Neural cell (in vitro differentiated cells): Measurements from ENCODE around the gene SQSTM1. TPM values are rescaled to one million over a fixed set of nuclear protein-coding genes. Genes with fewer than 3 reads are reported as not detected.

Source experiments
- H2AFZ ChIP-seq: fragments of 200-600, 300-800 bp; sonication (generic), shearing (Covaris generic); 2 replicates; pipeline ENCODE4 v1.6.0; 2014; ENCODE audit warnings: low read depth, mild to moderate bottlenecking, antibody characterized with exemption, low read length, moderate library complexity
- H3F3A ChIP-seq: fragments of 200-600 bp; shearing (Covaris generic); 2 replicates; pipeline ENCODE4 v1.6.1; 2016; ENCODE audit warnings: mild to moderate bottlenecking, moderate library complexity, mixed read lengths, antibody characterized with exemption, low read length; ENCODE audit not compliant: insufficient read depth, poor library complexity, severe bottlenecking
- H3K27ac ChIP-seq: fragments of 200-600, 300-800 bp; sonication (generic), shearing (Covaris generic); 2 replicates; pipeline ENCODE4 v1.5.1; 2014; ENCODE audit warnings: mild to moderate bottlenecking, low read length, moderate library complexity
- H3K27me3 ChIP-seq: fragments of 300-800, 200-600 bp; sonication (generic), shearing (Covaris generic); 2 replicates; pipeline ENCODE4 v1.6.0; 2014; ENCODE audit warnings: mild to moderate bottlenecking, low read depth, low read length, moderate library complexity; ENCODE audit not compliant: insufficient read depth
- H3K36me3 ChIP-seq: fragments of 300-800, 200-600 bp; sonication (generic), shearing (Covaris generic); 2 replicates; pipeline ENCODE4 v1.5.1; 2014; ENCODE audit warnings: mild to moderate bottlenecking, antibody characterized with exemption, low read length, moderate library complexity; ENCODE audit not compliant: insufficient read depth
- H3K4me2 ChIP-seq: fragments of 300-800, 200-600 bp; sonication (generic), shearing (Covaris generic); 2 replicates; pipeline ENCODE4 v1.6.0; 2014; ENCODE audit warnings: mild to moderate bottlenecking, low read length
- H3K4me3 ChIP-seq: fragments of 300-800, 200-600 bp; sonication (generic), shearing (Covaris generic); 2 replicates; pipeline ENCODE4 v1.5.1; 2014; ENCODE audit warnings: mild to moderate bottlenecking, low read length, moderate library complexity
- H3K79me2 ChIP-seq: fragments of 200-600 bp; shearing (Covaris generic); replicated peaks from 2 replicates; pipeline ENCODE4 v1.6.0; 2014; ENCODE audit warnings: mild to moderate bottlenecking, low read length, moderate library complexity; ENCODE audit not compliant: insufficient read depth
- H3K9ac ChIP-seq: fragments of 300-800, 200-600 bp; sonication (generic), shearing (Covaris generic); 2 replicates; pipeline ENCODE4 v1.6.1; 2016; ENCODE audit warnings: mild to moderate bottlenecking, low read length, mixed read lengths
- H3K9me2 ChIP-seq: fragments of 200-600 bp; shearing (Covaris generic); 2 replicates; pipeline ENCODE4 v1.6.1; 2016; ENCODE audit warnings: mild to moderate bottlenecking, low read length, mixed read lengths; ENCODE audit not compliant: insufficient read depth
- H3K9me3 ChIP-seq: fragments of 200-600, 300-800 bp; sonication (generic), shearing (Covaris generic); 2 replicates; pipeline ENCODE4 v1.6.1; 2016; ENCODE audit warnings: mild to moderate bottlenecking, mixed run types, low read length, moderate library complexity, mixed read lengths
- H4K20me1 ChIP-seq: fragments of 200-600 bp; shearing (Covaris generic); 2 replicates; pipeline ENCODE4 v1.6.1; 2016; ENCODE audit warnings: mild to moderate bottlenecking, mixed run types; ENCODE audit not compliant: insufficient read depth
- EP300 ChIP-seq: fragments of 450-650 bp; conservative IDR thresholded peaks from 2 replicates; pipeline ENCODE4 v1.6.1; 2014; ENCODE audit warnings: antibody characterized with exemption, mild to moderate bottlenecking, moderate library complexity; ENCODE audit not compliant: poor library complexity, severe bottlenecking
- EZH2 ChIP-seq: fragments of 200-600, 300-800 bp; shearing (Covaris generic), sonication (generic); IDR thresholded peaks from 2 replicates; pipeline ENCODE4 v1.6.1; 2014; ENCODE audit warnings: antibody characterized with exemption, low read length, borderline replicate concordance, mild to moderate bottlenecking; ENCODE audit not compliant: insufficient read depth, poor library complexity, severe bottlenecking
- MXI1 ChIP-seq: fragments of 450-650 bp; conservative IDR thresholded peaks from 2 replicates; pipeline ENCODE4 v1.6.1; 2014; ENCODE audit warnings: antibody characterized with exemption, mild to moderate bottlenecking; ENCODE audit not compliant: poor library complexity, severe bottlenecking
- POLR2AphosphoS5 ChIP-seq: IDR thresholded peaks from 2 replicates; pipeline ENCODE4 v1.6.1; 2012
- RAD21 ChIP-seq: fragments of 450-650 bp; conservative IDR thresholded peaks from 2 replicates; pipeline ENCODE4 v1.6.1; 2014; ENCODE audit warnings: antibody characterized with exemption, mild to moderate bottlenecking, moderate library complexity
- REST ChIP-seq: IDR thresholded peaks from 2 replicates; pipeline ENCODE4 v1.6.1; 2012; ENCODE audit warnings: borderline replicate concordance
- SMC3 ChIP-seq: fragments of 450-650 bp; conservative IDR thresholded peaks from 2 replicates; pipeline ENCODE4 v1.6.1; 2014; ENCODE audit warnings: antibody characterized with exemption, mild to moderate bottlenecking, moderate library complexity; ENCODE audit not compliant: poor library complexity
- TAF1 ChIP-seq: IDR thresholded peaks from 2 replicates; pipeline ENCODE4 v1.6.1; 2012; ENCODE audit warnings: low read depth
- polyA plus RNA-seq: library from polyadenylated mRNA; depleted of rRNA; stranded (reverse); fragments of >200 nt; gene quantifications from 2 replicates; pipeline ENCODE4 v1.2.3, GENCODE V29; 2014
- TF ChIP-seq, protein P1 (sequence below): fragments of 450-650 bp; IDR thresholded peaks from 2 replicates; pipeline ENCODE4 v1.5.1; 2014; ENCODE audit warnings: antibody characterized with exemption, mild to moderate bottlenecking, moderate library complexity; ENCODE audit not compliant: poor library complexity, severe bottlenecking

The SQSTM1 gene
- polyA plus RNA-seq, 1 donor from 2014 or later, result 64.5 TPM

- H3K27me3 ChIP-seq, result no peaks in the 10 kb centered on the region
- peaks cover 12% of the 10 kb centered on the region for H3K79me2 ChIP-seq
- no peak overlapping the region for H2AFZ ChIP-seq
- no peaks in the 10 kb centered on the region for H3F3A ChIP-seq
- H3K9ac ChIP-seq, result no peak overlapping the region
- no peaks in the 10 kb centered on the region for H3K9me3 ChIP-seq
- no peaks in the 10 kb centered on the region for H4K20me1 ChIP-seq
- H3K4me2 ChIP-seq, result no peak overlapping the region
- TF ChIP-seq EZH2 (no peak), REST (no peak), MXI1 (no peak)
- no peak overlapping the region for H3K4me3 ChIP-seq
- H3K36me3 ChIP-seq, result peaks cover 1% of the 10 kb centered on the region
- H3K9me2 ChIP-seq, result no peaks in the 10 kb centered on the region
- no peak overlapping the region for H3K27ac ChIP-seq
Observed at GRCh38 chr5:179824745-179825112, 4.0 kb downstream of the SQSTM1 start.

DNA sequence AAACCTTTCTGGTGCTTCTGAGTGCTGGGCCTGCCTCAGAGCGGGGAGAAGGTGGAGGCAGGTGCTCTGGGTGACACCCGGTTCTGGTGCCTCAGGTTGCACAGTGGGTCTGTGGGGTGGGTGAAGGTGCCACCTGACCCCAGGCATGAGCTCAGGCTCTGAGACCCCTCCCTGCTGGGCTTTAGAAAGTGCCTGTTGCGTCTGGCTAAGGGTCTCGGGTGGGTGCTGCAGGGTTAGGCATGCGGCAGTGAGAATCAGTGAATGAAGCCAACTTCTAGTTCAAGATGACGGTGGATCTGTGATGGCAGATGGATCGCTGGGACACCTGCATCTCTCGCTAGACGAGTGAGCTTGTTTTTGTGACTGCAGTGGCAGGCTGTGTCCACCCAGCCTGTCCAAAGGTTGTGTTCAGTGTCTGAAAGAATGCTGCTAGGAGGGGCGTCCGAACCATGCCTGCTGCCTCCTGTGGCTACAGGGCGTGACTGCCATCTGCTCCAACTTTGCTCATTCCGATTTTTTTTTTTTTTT is 5.0 kb downstream of the SQSTM1 start:
- H3K9me3 ChIP-seq, result no peaks in the 10 kb centered on the region
- TF ChIP-seq POLR2AphosphoS5 (no peak), RAD21 (no peak), TAF1 (no peak), MXI1 (no peak)
- H3K4me2 ChIP-seq, result no peak overlapping the region
- peaks cover 7% of the 10 kb centered on the region for H3K36me3 ChIP-seq
- H3K79me2 ChIP-seq, result peaks cover 12% of the 10 kb centered on the region
- no peaks in the 10 kb centered on the region for H3F3A ChIP-seq
- H3K27ac ChIP-seq, result no peak overlapping the region
- no peaks in the 10 kb centered on the region for H3K9me2 ChIP-seq
- H3K4me3 ChIP-seq, result no peak overlapping the region
- no peak overlapping the region for H3K9ac ChIP-seq
- no peaks in the 10 kb centered on the region for H3K27me3 ChIP-seq
- no peaks in the 10 kb centered on the region for H4K20me1 ChIP-seq
- no peak overlapping the region for H2AFZ ChIP-seq

- H4K20me1 ChIP-seq, result no peaks in the 10 kb centered on the region
- no peaks in the 10 kb centered on the region for H3F3A ChIP-seq
- H3K79me2 ChIP-seq, result peaks cover 4% of the 10 kb centered on the region
- TF ChIP-seq EP300 (no peak), RAD21 (no peak), TAF1 (no peak), EZH2 (no peak), POLR2AphosphoS5 (no peak), SMC3 (no peak), MXI1 (no peak), REST (no peak)
- TF ChIP-seq, protein P1, sequence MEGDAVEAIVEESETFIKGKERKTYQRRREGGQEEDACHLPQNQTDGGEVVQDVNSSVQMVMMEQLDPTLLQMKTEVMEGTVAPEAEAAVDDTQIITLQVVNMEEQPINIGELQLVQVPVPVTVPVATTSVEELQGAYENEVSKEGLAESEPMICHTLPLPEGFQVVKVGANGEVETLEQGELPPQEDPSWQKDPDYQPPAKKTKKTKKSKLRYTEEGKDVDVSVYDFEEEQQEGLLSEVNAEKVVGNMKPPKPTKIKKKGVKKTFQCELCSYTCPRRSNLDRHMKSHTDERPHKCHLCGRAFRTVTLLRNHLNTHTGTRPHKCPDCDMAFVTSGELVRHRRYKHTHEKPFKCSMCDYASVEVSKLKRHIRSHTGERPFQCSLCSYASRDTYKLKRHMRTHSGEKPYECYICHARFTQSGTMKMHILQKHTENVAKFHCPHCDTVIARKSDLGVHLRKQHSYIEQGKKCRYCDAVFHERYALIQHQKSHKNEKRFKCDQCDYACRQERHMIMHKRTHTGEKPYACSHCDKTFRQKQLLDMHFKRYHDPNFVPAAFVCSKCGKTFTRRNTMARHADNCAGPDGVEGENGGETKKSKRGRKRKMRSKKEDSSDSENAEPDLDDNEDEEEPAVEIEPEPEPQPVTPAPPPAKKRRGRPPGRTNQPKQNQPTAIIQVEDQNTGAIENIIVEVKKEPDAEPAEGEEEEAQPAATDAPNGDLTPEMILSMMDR, result no peak
- no peak overlapping the region for H3K27ac ChIP-seq
- H3K4me2 ChIP-seq, result no peak overlapping the region
- no peaks in the 10 kb centered on the region for H3K9me2 ChIP-seq
- no peak overlapping the region for H3K4me3 ChIP-seq
- no peak overlapping the region for H3K9ac ChIP-seq
- H3K36me3 ChIP-seq, result peaks cover 7% of the 10 kb centered on the region
- no peaks in the 10 kb centered on the region for H3K9me3 ChIP-seq
- no peak overlapping the region for H2AFZ ChIP-seq
- H3K27me3 ChIP-seq, result no peaks in the 10 kb centered on the region
Observed at GRCh38 chr5:179827680-179828079, 7.0 kb downstream of the SQSTM1 start.
